HG03280 (cell line): Measurements from ENCODE around the gene RBM28.

Source experiments
- ATAC-seq: cut with Tn5 transposase; IDR thresholded peaks from one replicate; pipeline ENCODE4 v1.9.1; 2021; ENCODE audit warnings: mild to moderate bottlenecking, moderate library complexity; ENCODE audit not compliant: unreplicated experiment

The RBM28 gene

DNA sequence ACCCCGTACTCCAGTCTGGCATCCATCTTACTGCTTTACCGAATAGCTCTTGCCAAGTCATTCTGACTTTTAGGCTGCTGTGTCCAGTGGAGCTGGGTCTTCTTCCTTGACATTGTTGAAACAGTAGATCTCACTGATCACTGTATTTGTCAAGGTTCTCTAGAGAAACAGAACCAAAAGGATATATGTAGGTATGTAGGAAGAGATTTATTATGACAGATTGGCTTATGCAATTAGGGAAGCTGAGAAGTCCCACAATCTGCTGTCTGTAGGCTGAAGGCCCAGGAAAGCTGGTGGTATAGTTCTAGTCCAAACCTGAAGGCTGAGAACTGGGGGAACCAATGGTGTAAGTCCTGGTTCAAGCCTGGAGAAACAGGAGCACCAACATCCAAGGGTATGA lies 29.9 kb upstream of the RBM28 start:
- no peak for ATAC-seq

DNA sequence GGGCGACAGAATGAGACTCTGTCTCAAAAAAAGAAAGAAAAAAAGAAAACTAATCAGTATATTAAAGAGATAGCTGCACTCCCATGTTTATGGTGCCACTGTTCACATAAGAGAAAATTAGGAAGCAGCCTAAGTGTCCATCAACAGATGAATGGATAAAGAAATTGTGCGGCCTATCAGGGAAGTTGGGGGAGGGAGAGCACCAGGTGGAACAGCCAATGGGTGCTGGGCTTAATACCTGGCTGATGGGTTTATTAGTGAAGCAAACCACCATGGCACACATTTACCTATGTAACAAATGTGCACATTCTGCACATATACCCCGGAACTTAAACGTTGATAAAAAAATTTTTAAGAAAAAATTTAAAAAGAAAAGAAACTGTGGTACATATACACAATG lies 26.8 kb upstream of the RBM28 start:
- ATAC-seq: no peak

DNA sequence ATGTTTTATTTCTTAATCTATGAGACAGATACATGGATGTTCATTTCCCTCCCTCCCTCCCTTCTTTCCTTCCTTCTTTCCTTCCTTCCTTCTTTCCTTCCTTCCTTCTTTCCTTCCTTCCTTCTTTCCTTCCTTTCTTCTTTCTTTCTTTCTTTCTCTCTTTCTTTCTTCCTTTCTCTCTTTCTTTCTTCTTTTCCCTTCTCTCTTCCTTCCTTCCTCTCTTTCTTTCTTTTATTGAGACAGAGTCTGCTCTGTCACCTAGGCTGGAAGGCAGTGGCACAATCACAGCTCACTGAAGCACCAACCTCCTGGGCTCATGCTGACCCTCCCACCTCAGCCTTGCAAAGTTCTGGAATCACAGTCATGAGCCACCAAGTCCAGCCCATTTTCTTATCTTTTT lies 23.3 kb upstream of the RBM28 start:
- ATAC-seq: no peak

DNA sequence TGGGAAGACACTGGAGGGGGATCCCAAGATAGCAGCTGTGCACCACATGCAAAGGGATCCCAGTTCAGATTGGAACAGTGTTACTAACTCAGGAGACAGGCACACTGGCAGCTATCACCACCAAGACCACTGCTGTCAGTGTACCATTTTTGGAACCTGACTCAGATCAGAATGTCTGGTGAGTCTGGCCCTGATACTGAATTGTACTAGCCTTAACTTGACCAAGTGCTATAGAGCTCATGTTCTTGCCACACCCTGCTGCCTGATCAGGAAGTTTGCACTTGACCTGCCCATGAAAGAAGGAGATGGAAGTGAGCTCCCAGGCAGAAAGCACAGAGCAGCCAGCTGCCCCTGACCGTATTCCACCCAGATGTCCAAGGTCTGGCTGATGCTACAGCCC lies 22.6 kb upstream of the RBM28 start:
- ATAC-seq: no peak

DNA sequence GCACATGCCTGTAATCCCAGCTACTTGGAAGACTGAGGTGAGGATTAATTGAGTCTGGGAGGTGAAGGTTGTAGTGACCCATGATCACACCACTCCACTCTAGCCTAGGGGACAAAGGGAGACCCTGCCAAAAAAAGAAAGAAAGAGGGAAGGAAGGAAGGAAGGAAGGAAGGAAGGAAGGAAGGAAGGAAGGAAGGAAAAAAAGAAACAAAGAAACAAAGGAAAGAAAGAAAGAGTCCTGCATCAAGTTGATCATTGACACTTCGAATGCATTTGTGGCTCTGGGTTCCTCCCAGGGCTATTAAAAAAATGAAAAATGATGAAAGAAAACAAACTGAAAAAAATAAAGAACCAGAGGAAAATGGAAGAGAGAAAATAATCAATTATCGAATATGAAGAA lies 21.7 kb upstream of the RBM28 start:
- ATAC-seq: no peak

DNA sequence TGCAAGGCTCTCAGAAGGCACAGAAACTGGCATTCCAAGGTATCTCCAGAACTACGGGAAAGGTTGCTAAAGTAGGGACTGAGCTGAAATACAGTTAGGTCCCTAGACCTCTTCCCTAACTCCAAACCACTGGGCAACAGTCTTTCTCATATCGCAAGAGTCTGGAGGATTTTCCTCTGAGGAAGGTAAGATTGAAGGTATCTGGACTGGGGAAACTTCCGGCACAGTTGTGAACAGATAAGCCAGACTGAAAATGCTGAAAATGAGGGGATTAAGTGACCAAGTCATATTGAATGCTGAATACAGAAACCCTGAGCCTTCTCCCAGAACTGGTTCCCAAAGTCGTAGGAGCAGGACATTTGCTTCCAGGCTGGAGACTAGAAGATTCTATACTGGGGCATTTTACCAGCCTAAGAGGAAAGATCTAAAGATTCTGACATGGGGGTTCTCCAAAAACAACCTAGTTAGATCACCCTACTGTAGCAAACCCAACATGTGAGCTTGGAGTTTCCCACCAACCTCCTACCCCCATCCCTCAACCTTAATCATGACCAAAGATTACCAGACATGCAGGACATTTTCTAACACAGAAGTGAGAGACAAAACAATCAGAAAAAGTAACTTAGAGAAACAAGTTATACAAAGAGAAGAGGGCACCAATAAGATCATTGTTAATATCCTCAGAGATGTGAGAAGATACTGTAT lies 20.6 kb upstream of the RBM28 start:
- ATAC-seq: no peak

DNA sequence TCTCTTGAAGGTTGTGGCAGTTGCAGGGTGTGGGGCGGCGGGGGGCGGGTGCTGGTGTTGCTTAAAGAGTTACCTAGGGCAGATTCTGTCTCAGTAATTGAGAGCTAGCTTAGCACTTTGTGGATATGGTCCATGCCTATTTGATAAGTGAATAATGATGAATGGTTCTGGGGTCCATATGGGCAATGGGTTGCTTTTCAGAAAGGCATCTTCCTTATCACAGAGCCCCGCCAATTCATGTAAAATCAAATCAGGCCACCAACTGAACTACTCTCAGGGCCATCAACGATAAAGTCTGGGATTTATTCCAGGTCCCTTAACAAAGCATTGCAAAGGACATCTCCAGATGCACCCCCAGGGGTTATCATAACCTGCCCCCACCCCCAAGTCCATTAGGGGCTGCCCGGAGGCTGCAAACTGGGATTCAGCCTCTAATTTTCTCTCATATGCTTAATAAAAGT lies 19.6 kb upstream of the RBM28 start:
- ATAC-seq: no peak

DNA sequence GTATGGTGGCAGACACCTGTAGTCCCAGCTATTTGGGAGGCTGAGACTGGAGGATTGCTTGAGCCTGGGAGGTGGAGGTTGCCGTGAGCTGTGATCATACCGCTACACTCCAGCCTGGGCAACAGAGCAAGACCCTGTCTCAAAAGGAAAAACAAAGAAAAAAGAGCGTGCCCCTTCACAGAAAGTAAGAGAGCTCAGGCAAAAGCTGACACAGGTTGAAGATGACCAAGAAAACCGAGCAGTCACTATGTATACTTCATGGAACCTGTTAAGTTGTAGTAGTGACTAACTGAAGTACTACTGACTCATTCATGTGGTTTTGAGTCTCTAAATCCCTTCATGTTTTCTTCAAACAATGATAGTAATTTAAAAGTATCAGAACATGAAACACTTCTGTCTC lies 19.0 kb upstream of the RBM28 start:
- ATAC-seq: no peak

DNA sequence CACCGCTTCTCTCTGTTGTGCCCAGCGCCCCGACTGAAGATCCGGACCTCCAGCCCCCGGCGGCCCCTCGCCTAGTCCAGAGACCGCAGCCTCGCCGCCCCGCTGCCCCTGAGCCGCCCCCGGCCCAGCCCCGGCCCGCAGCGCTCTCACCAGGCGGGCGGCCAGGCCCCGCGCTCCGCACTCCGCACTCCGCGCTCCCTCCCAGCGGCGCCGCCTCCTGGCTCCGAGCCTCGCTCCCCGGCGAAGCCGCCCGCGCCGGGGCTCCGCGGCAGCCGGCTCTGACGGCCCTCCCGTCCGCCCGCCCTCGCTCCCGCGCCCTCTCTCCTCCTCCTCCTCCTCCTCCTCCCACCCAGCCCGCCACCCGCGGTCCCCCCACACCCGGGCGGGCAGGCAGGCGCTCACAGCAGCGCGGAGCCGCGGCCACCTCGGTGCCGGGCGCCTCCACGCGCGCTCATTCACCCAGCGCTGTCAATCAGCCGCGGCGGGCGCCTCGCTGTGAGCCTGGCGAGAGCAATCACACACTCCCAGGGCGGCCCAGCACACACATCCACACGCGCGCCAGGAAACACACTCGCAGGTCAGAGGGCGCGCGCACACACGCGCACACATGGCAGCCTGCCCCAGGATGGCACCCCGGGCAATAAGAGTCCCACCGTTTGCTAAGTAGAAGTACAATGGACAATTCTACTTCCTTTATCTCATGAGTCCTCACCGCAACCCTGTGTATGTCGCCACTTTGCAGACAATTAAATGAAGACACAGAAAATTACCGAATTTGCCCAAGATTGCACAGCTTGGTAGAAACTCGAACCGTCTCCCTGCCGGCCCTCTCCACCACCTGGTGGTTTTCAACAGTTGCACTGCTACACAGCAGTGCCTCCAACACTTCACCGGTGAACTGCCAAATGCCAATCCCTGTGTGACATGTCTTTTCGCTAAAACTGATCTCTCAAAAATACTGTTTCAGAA lies 18.0 kb upstream of the RBM28 start, which contains the start of gene PRRT4:
TSS of gene PRRT4 (minus strand) at position 280 of the 969 bp plus-strand sequence.
- ATAC-seq: no peak

DNA sequence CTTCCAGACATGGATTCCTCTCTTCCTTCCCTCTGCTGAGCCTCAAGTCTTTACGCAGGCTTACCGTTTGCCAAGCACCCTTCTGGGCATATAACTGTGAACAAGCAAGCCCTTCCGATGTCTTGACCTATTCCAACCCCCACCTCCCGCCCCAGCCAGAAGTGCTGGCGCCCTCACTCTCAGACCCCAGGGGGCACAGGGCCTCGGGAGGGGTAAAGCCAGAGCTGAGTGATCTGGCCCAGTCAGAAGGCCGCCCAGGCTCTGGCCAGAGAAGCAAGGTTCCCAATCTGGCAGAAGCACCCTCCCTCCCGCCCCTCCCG lies 16.6 kb upstream of the RBM28 start:
- ATAC-seq: no peak

DNA sequence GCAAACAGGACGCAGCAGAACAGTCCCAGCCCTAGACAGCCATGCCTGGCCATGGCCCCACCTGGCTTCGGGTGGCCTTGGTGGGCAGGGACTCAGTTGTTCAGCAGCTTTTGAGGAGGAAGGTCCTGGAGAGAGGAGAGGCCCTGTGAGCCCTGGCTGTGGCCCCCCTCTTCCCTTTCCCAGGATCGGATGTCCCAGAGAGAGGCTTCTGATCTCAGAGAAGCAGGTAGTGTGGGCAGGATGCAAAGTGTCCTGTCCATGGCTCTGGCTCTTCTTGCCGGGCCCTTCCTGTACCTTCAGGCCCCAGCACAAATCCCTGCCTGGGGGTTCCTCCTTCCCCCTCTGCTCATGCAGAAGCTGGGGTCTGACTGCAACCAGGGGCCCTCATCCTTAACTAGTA lies 16.2 kb upstream of the RBM28 start:
- ATAC-seq: no peak

DNA sequence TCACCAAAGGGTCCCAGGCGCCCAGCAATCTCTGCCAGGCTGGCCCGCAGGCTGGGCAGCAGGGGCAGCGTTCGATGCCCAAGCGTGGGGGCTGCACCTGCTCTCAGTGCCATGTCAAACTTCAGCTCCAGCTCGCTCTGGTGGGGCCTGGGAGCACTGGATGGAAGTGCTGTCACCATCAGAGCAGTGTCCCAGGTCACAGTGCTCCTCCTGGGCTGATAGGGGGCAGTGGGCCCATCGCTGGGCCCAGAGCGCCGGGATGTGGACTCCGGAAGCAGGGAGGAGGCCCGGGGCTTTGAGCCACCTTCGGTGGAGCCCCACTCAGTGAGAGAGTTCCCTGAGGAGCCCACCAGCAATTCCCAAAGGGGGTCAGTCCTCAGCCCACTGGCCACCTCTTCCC lies 15.6 kb upstream of the RBM28 start:
- ATAC-seq: no peak

DNA sequence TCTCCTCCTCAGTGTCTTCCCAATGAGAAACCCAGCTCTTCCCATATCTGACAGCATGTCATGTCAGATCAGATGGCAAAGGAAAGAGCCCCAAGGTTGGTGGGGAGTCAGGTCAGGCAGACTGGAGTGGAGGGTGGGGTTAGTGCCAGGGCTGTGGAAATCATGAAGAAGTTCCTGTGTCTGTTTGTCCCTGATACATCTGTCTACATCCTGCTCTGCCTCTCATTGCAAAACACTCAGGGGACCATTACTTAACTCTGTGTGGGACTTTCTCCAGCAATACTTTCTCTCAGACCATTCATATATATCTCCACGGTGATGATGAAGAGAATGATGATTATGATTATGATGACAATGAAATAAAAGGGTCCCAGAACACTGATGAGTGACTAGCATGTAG lies 14.5 kb upstream of the RBM28 start:
- no peak for ATAC-seq

DNA sequence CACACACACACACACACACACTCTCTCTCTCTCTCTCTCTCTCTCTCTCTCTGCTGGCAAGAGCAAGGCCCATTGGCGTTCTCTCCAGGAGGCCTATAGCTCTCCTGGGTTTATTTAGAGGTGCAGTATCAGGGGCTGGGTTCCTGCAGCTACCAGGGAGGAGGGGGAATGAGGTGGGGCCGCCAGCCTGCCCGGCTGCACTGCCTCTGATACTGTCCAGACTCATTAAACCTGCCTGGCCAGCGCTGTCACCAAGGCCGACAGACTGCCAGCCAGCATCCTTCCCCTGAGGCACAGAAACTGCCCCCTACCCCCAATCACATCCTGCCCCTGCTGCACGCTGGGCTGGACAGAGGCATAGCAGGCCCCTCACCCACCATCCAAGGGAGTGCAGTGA lies 13.5 kb upstream of the RBM28 start:
- no peak for ATAC-seq

DNA sequence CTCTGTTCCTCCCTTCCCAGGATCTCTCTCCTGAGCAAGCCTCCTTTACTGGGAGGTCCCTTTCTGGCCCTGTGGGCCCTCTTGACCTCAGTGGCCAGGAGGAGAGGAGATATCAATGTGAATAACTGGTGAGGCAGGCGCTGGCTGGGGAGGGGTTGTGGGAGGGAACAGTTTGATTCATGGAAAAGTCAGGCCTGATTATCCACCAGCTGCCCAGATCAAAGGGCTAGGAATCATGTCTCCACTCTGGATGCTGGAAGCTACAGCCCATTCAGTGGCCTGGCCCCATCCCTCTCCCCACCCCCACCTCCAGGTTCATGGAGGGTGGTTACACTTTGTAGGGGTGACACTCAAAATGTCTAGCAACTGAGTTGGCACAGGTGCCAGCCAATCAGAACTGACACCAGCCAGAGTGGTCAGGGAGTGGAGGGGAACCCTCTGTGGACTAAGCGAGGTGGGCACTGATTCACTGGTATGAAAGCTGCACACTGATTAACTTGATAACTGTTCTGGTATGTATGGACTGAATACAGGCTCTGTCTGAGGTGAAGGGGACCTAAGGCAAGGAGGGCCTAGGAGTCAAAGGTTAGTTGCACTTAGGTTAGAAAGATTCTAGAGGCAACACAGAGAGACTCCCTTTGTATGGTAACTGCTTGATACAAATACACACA lies 13.0 kb upstream of the RBM28 start:
- no peak for ATAC-seq

DNA sequence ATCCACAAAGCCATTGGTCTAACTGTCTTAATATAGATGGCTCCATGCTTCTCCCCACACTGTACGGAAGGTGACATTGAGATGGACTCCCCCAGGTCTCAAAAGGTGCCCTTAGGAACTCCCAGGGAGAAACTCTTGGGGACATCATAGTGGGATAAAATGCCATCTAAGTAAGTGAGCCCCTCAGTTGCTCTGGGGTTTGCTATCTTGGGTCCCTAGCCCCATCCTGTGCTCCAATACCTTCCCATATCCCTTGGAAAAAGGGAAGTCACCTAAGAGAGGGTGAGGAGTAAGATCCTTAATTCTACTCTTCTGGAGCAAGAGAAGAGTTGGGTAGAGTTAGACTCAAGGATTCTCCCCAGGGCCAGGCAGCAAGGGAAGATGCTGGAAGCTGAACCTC lies 9.9 kb upstream of the RBM28 start:
- no peak for ATAC-seq

DNA sequence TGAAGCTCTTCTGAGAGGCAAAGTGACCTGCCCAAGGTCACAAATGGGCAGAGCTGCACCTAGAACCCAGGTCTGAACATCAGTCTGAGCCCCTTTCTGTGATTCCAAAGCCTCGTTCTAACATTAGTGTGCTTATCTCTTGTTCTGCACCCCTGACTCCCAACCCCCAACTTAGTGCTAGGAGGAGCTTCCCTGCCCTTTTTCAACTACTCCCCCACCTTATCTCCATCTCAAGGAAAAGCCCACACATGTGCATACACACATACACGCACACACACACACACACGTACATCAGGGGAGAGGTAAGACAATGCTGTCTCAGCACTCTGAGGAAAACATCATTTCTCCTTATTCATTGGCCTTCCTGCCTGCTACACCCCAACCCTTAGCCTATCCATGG lies 9.5 kb upstream of the RBM28 start:
- no peak for ATAC-seq

DNA sequence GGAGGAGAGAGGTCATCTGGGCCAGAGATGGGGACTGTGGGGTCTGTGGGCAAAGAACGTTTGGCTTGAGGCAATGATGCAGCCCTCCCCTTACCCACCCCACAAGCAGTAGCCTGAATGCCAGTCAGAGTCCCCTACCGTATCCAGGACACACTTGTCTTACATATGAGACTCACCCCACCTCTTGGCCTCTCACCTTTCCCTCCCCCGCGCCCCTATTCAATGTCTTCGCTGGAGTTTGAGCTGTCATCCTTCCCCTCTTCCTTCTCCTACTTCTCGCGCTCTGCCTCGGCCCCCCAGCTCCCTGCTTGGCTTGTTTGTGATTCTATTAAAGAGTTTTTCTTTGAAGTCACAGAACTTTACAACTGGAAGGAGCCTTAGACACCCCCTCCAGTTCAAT lies 8.9 kb upstream of the RBM28 start:
- ATAC-seq: no peak

DNA sequence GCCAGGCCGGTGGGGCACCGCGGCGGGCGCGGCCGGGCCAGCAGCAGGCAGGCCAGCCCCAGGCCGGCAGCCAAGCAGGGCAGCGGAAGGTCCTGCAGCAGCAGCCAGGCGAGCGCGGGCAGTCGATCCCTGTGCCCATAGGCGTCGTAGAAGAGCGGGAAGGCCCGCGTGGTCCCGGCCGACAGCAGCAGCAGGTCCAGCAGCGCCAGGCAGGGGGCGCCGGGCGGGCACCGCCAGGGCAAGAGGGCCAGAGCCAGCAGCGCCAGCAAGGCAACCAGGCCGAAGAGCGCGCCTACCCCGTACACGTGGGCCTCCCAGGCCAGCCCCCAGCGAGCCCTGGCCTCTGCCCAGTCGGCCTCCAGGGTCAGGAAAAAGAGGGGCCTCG lies 8.4 kb upstream of the RBM28 start:
- no peak for ATAC-seq

DNA sequence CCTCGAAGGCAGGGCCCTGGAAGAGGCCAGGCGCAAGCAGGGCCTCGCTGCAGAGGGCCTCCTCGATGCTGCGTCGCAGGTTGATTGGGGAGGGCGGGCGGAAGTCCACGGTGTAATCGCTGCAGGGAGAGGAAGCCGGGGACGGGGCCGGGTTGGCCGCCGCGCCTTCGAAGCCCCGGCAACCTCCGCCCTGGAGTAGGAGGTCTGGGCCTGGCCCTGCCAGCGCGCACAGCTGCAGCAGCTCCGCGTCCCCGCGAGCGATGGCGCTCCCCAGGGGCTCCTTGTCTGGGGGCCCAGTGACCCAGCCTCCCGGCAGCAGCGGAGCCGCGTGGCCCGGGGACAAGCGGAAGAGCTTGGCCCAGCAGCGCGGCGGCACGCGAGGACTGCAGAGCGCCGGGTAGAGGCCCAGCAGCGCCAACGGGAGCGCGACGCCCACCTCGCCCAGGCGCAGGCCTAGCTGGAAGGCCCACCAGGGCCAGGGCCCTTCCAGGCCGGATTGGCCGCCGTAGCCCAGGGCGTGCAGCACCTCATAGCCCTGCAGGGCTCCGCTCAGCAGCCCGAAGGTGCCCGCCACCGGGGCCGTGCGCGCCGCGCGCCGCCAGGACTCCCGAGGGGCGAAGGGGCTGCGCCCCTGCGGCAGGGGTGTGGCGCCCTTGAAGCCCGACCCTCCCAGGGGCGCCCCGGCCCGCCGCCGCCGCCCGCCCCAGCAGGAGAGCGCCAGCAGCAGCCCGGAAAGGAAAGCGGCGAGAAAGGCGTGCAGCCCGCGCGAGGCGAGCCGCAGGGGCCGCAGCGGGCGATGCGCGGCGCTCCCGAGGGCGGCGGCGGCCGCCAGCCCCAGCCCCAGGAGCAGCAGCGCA lies 7.8 kb upstream of the RBM28 start:
- no peak for ATAC-seq
